Kidney capillary endothelial cell (primary cell): ENCODE results near the gene C4B.
"Not testable (repeated sequence)": the region's sequence is repeated elsewhere in the genome, so short reads cannot be mapped to it uniquely, and the experiment has no call there.

Experiments
- DNase-seq: peaks from one replicate; pipeline ENCODE4 v3.0.0-alpha.2; 2018; ENCODE audit warnings: low spot score

C4B gene

DNA sequence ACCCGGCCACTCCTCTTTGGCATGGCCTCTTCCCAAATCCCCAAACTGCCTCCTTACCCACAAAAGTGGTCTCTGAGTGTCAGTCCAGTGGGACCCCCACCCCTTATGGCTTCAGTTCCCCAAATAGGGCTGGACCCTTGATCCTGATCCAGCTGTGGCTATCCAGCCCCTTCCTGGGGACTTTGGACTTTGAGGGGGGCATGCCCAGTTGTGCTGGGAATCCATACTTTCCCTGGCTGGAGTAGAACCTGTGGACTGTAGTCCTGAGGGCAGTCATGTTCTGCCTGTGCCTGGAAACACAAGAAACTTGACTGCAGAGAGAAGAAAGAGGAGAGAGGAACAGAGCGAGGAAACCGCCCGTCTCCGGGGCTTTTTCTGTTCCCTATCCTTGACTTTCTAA, 22.5 kb downstream of the C4B start:
- not testable (repeated sequence) for DNase-seq

DNA sequence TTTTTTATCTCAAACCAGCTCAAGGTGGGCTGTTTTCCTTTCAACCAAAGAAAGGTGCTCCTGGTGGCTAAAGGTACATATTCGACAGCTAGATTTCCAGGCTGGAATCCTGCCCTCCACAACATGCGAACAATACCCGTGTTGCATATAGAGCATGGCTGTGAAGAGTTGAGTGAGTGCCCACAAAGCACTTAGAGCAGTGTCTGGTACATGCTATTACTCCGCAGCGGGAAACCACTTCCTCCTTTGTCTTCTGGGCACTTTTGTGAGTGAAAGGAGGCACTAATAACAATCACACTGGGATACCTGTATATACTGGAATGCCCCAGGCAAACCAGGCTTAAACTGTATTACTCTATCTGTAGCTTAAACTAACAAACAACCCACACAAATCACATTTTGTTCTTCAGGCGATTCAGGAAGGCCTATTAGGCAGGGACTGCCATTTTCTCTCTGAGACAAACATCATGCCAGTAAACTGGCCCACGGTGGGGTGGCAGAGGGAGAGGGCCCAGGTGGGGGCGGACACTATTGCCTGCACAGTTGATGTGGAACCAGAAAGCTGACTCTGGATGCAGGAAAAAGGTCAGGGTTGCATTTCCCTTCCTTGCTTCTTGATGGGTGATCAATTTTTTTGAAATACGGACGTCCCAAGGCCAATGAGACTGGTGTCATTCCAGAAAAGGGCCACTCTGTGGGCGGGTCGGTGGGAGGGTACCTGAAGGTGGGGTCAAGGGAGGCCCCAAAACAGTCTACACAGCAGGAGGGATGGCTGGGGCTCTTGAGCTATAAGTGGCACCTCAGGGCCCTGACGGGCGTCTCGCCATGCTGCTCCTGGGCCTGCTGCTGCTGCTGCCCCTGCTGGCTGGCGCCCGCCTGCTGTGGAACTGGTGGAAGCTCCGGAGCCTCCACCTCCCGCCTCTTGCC, 23.3 kb downstream of the C4B start, which contains the start of gene CYP21A2:
TSS of gene CYP21A2 (plus strand) at position 818 of the 927 bp plus-strand sequence. CDS start at position 826, 8 bp downstream.
- not testable (repeated sequence) for DNase-seq

DNA sequence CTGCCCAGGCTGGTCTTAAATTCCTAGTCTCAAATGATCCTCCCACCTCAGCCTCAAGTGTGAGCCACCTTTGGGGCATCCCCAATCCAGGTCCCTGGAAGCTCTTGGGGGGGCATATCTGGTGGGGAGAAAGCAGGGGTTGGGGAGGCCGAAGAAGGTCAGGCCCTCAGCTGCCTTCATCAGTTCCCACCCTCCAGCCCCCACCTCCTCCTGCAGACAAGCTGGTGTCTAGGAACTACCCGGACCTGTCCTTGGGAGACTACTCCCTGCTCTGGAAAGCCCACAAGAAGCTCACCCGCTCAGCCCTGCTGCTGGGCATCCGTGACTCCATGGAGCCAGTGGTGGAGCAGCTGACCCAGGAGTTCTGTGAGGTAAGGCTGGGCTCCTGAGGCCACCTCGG, 24.3 kb downstream of the C4B start:
- DNase-seq = not testable (repeated sequence)

DNA sequence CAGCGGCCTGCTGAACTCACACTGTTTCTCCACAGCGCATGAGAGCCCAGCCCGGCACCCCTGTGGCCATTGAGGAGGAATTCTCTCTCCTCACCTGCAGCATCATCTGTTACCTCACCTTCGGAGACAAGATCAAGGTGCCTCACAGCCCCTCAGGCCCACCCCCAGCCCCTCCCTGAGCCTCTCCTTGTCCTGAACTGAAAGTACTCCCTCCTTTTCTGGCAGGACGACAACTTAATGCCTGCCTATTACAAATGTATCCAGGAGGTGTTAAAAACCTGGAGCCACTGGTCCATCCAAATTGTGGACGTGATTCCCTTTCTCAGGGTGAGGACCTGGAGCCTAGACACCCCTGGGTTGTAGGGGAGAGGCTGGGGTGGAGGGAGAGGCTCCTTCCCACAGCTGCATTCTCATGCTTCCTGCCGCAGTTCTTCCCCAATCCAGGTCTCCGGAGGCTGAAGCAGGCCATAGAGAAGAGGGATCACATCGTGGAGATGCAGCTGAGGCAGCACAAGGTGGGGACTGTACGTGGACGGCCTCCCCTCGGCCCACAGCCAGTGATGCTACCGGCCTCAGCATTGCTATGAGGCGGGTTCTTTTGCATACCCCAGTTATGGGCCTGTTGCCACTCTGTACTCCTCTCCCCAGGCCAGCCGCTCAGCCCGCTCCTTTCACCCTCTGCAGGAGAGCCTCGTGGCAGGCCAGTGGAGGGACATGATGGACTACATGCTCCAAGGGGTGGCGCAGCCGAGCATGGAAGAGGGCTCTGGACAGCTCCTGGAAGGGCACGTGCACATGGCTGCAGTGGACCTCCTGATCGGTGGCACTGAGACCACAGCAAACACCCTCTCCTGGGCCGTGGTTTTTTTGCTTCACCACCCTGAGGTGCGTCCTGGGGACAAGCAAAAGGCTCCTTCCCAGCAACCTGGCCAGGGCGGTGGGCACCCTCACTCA, 25.0 kb downstream of the C4B start:
- DNase-seq = not testable (repeated sequence)

DNA sequence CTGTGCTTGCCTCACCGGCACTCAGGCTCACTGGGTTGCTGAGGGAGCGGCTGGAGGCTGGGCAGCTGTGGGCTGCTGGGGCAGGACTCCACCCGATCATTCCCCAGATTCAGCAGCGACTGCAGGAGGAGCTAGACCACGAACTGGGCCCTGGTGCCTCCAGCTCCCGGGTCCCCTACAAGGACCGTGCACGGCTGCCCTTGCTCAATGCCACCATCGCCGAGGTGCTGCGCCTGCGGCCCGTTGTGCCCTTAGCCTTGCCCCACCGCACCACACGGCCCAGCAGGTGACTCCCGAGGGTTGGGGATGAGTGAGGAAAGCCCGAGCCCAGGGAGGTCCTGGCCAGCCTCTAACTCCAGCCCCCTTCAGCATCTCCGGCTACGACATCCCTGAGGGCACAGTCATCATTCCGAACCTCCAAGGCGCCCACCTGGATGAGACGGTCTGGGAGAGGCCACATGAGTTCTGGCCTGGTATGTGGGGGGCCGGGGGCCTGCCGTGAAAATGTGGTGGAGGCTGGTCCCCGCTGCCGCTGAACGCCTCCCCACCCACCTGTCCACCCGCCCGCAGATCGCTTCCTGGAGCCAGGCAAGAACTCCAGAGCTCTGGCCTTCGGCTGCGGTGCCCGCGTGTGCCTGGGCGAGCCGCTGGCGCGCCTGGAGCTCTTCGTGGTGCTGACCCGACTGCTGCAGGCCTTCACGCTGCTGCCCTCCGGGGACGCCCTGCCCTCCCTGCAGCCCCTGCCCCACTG, 25.9 kb downstream of the C4B start:
- not testable (repeated sequence) for DNase-seq

DNA sequence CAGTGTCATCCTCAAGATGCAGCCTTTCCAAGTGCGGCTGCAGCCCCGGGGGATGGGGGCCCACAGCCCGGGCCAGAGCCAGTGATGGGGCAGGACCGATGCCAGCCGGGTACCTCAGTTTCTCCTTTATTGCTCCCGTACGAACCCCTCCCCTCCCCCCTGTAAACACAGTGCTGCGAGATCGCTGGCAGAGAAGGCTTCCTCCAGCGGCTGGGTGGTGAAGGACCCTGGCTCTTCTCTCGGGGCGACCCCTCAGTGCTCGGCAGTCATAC, 26.4 kb downstream of the C4B start:
- not testable (repeated sequence) for DNase-seq

DNA sequence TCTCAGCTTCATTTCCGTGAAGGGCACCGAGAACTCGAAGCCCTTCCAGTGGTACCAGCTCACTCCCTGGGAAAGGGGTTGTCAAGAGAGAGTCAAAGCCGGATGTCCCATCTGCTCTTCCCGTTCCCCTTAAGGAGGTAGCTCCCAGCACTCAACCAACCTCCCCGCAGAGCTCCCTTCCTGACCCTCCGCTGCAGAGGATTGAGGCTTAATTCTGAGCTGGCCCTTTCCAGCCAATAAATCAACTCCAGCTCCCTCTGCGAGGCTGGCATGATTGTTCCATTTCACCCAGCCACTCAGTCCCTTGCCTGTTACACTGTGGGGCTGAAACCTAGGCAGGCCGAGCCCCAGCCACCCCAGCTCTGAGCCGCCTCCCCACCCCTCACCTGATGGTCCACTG, 26.8 kb downstream of the C4B start:
- DNase-seq = not testable (repeated sequence)

DNA sequence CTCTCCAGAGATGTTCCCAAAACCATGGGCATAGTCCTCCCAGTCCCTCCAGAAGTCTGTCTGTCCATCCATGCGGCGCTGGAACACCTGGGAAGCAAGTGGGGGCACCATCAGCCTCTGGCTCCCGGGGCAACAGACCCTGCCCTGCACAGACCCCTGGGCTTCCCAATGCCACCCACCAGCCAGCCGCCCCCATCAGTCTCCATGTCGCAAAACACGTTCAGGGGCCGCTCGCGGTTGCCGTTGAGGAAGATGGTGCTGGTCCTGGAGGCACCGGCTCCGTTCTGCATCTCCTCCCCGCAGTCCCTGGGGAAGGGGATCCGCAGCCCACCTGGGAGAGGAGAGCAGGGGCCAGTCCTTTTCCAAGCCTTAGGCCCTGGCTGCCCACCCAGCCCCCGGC, 27.7 kb downstream of the C4B start:
- not testable (repeated sequence) for DNase-seq

DNA sequence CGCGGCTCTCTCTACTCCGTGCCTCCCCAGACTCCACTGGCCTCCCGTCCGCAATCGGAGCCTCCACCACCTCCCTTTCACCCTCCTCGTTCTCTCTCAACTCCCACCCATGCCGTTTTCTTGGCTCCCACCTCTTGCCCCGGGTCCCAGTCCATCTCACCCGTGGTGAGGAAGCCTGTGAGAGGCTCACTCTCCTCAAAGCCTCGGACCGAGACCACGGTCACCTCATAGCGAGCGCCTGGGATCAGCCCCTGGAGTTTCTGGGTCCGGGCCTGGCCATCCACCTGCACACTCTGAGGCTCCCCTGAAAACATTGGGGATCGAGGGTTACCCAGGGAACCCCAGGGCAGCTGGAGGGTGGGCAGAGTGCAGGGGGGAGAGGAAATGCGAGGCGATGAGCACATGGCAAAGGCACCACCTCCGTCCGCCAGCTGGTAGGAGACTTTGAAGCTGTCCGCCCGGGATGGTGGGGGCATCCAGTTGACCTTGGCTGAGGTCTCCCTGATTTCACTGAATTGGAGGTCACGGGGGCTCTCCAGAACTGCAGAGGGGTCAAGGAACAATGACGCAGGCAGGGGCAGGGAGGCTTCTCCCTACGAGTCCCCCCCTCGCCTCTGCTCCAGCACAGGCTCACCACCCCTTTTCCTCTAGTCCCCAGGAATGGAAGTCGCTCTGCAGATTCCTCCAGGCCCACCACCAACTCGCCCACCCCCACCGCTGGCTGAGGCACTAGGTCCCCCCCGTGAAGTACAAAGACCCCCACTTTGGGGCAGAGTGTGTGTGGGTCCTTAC, 29.2 kb downstream of the C4B start:
- not testable (repeated sequence) for DNase-seq

DNA sequence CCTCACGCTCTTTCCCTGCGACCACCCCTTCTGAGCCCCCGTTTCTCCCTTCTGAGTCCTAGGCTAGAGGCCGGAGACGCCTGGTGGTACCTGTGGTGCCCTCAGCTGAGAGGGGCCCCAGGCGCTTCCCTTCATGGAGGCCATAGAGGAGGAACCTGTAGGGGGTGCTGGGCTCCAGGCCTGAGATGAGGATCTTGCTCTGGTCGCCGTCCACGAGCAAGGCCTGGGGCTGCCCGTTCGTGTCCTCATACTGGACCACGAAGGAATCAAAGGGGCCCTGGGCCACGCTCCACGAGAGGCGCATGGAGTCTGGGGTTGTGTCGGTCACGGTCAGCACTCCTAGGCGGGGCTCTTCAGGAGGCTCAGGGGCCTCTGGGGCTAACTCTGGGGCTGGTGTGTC, 30.3 kb downstream of the C4B start:
- DNase-seq = not testable (repeated sequence)

DNA sequence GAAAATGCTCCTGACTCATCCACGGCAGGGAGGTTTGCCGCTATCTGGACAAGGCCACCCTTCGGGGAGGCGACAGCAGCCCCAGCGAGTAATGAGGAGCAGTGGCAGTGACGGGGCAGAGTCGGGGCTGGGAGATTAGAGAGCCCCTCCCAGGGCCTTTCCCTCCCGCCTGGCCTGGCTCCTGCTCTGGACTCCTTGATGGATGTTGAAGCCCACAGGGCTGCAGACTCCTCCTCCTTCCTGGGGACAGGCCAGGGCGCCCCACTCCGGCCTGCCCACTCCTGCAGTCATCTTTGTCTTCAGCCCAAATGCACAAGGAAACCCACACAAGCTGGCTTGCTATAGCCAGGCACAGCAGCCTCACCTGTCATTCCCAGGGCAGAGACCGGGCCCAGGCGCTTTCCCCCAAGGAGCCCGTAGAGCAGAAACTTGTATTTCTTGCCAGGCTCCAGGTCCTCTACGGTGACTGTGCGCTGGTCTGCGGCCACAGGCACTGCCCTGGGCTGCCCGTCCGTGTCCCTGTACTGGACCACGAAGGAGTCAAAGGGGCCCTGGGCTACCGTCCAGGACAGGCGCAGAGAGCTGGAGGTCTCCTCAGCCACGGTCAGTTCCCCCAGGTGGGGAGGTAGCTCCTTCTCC, 31.3 kb downstream of the C4B start:
- DNase-seq = no peak

DNA sequence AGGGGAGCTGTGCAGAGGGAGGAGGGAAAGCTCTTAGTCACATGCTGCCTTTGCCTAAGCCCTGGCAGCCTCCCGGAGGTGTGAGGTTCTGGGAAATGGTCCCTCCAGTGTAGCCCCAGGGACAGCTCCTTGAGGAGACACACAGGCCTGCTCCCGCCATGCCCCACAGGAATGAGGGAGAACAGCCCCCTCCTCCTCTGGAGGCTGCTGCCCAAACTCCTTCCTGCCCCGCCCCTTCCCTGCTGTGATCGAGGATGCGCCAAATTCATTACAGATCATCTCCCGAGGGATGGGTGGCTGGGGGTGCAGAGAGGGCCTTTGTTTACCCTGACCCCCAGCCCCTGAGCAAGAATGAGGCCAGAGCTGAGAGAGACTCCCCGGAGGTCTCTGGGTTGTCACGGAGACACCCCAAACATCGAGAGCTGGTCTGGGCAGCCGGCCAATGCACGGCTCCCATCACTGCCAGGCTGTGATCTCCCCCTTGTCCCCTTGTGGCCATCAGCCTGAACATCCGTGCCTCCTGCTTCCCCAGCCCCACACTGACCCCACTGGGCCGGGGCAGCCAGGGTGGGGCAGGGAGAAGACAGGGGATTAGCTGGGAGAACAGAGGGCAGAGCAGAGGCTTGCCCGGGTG, 32.0 kb downstream of the C4B start:
- DNase-seq = no peak

DNA sequence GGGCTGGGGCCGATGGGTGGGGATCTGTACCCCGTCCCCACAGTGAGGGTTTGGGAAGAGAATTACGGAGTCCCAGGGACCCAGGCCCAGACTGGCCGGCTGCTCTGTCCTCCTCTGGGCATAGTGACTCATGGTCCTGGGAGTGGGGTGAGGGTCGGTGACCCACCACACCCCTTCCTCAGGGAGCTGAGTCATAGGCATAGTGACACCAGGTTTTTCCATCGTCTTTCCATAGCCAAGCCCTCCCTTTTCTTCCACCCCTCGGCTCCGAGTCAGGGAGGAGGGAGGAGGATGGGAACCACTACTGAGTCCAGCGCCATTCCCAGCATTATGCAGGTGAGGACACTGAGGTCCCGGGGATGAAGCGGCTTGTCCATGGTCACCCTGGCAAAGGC, 32.5 kb downstream of the C4B start:
- peak; percentile 41 for DNase-seq

DNA sequence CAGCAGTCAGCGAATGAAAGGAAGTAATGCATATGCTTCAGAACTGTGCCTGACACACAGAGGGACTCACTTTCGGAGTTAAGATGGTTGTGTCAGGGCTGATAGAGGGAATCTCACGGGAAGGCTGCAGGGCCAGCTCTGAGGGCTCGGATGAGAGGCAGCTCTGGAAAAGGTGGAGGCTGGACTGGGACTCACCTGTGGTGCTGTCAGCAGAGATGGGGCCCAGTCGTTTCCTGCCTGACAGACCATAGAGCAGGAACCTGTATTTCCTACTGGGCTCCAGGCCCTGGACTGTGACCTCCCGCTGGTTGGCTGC, 32.9 kb downstream of the C4B start:
- DNase-seq = no peak

DNA sequence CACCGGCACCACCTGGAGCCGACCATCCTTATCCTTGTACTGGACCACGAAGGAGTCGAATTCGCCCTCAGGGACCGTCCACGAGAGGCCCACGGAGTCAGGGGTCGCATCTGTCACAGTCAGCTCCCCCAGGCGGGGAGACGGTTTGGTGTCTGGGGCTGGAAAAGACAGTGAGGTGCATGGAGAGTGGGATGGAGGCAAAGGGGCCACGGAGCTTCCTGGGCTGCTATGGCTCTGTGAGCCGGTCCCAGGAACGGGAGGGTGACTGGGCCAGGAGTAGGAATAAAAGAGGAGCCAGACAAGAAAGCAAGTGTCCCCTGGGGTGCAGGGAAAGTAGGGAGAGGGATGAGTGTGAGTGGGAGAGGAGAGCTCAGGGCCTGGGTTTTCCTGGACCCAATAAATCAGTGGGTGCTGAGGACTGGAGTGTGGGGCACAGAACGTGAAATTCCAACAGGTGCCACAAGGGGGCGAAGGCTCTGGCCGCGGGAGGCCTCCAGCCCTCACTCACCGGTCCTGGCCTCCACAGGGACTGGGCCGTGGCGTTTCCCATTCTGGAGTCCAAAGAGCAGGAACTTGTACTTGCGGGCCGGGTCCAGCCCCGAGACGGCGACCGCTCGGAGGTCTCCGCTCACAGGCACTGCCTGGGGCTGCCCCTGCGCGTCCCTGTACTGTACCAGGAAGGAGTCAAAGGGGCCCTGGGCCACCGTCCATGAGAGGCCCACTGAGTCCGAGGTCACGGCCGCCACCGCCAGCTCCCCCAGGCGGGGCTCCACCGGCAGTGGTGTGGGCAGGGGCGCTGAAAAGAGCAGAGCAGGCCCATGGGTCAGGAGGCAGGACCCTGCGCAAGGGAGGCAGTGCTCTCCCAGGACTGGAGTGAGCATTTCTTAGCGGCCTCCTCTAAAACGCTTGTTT, 33.5 kb downstream of the C4B start:
- DNase-seq = peak; percentile 40

DNA sequence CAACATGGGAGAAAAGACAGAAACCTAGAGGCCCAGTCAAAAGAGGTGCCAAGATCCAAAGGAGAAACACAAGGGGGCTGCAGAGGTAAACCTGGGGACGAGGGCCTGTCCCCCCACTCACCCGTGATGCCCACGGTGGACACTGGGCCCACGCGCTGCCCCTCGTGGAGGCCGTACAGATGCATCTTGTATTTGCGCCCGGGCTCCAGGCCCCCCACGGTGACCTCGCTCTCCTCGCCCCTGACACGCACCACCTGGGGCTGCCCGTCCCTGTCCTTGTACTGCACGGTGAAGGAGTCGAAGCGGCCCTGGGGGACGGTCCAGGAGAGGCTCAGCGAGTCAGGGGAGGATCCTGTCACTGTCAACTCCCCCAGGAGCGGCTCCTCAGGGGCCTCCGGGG, 34.6 kb downstream of the C4B start:
- not testable (repeated sequence) for DNase-seq

DNA sequence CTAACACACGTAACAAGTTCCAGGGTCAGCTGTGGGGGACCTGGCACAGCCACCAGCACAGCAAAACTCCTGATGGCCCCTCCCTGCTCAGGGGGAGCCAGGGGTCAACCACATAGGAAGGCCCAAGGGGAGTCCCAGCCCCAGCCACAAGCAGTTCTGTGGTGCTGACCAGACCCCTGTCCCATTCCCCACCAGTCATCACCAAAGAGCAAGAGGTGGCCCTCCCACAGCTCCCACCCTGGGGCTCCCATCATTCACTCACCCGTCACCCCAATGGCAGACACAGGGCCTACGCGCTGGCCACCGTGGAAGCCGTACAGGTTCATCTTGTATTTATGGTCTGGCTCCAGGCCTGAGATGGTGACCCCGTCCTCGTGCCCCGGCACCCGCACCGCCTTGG, 35.1 kb downstream of the C4B start:
- DNase-seq = not testable (repeated sequence)

DNA sequence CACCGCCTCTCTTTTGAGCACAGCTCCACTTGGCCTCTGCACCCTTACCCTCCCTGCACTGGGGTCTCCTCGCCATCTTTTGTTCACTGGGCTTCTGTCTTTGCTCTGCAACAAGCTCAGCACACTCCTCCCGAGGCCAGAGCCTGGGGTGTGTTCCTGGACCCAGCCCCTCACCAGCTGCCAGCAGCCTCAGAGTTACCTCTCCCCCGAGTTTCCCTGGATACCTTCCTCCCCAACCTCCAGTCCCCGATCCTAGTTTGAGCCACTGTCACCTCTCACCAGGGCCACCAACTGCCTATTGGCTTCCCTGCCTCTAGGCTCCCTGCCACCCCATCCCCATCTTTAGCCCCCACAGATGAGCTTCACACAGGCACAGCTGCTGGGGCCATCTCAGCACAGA, 36.0 kb downstream of the C4B start:
- DNase-seq = no peak

DNA sequence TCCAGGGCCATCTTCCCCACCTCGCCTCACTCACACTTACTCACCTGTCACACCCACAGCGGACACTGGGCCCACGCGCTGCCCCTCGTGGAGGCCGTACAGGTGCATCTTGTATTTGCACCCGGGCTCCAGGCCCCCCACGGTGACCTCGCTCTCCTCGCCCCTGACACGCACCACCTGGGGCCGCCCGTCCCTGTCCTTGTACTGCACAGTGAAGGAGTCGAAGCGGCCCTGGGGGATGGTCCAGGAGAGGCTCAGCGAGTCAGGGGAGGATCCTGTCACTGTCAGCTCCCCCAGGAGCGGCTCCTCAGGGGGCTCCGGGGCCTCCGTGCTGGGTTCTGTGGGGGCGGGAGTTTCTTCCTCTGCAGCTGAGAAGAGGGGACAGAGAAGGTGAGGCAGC, 38.0 kb downstream of the C4B start:
- DNase-seq = not testable (repeated sequence)
